Keratinocyte (primary cell): ENCODE results near the gene UBE2QL1. TPM values are rescaled to one million over a fixed set of nuclear protein-coding genes. Genes with fewer than 3 reads are reported as not detected.

Experiments used
- DNase-seq: peaks from one replicate; pipeline ENCODE4 v3.0.0-alpha.2; 2011; ENCODE audit warnings: low read depth, missing footprints, low spot score
- FAIRE-seq: peaks from 2 replicates; lab custom pipeline; 2011; peaks lifted over from hg19 to GRCh38; lab: Jason Lieb, UNC
- H2AFZ ChIP-seq: 2 replicates; pipeline ENCODE4 v1.6.0; 2012; ENCODE audit warnings: low read length, control low read depth, inconsistent platforms; ENCODE audit not compliant: control insufficient read depth
- H3K27ac ChIP-seq: 2 replicates; pipeline ENCODE4 v1.5.1; 2011; ENCODE audit warnings: low read length; ENCODE audit not compliant: control insufficient read depth, insufficient read depth
- H3K27me3 ChIP-seq: 3 replicates; pipeline ENCODE4 v1.6.0; 2011; ENCODE audit warnings: low read length; ENCODE audit not compliant: control insufficient read depth, insufficient read depth; ENCODE audit errors: extremely low read depth
- H3K36me3 ChIP-seq, 2 experiments: 2 replicates in 1 of 2; 3 replicates in 1 of 2; pipeline ENCODE4 v1.5.1; 2011; ENCODE audit warnings: low read length in 2 of 2, mild to moderate bottlenecking in 1 of 2; ENCODE audit not compliant: control insufficient read depth in 2 of 2, insufficient read depth in 2 of 2; ENCODE audit errors: extremely low read depth in 1 of 2
- H3K4me1 ChIP-seq: 3 replicates; pipeline ENCODE4 v1.5.1; 2011; ENCODE audit warnings: low read length; ENCODE audit not compliant: control insufficient read depth, insufficient read depth; ENCODE audit errors: extremely low read depth
- H3K4me2 ChIP-seq: 3 replicates; pipeline ENCODE4 v1.6.0; 2011; ENCODE audit warnings: low read depth, low read length; ENCODE audit not compliant: control insufficient read depth, insufficient read depth; ENCODE audit errors: extremely low read depth
- H3K4me3 ChIP-seq, 3 experiments: fragments of 200-600 bp in 1 of 3; sonication (generic) in 1 of 3; 2 replicates in 2 of 3; 3 replicates in 1 of 3; pipeline ENCODE4 v1.5.1; 2011 to 2016; ENCODE audit warnings: low read length in 3 of 3, mild to moderate bottlenecking in 3 of 3, control low read depth in 2 of 3, inconsistent platforms in 1 of 3, low read depth in 1 of 3, mixed read lengths in 1 of 3, mixed run types in 1 of 3, moderate library complexity in 1 of 3; ENCODE audit not compliant: control insufficient read depth in 2 of 3, insufficient read depth in 2 of 3; ENCODE audit errors: extremely low read depth in 1 of 3
- H3K79me2 ChIP-seq: 2 replicates; pipeline ENCODE4 v1.6.0; 2012; ENCODE audit warnings: low read length; ENCODE audit not compliant: control insufficient read depth, insufficient read depth
- H3K9ac ChIP-seq: 3 replicates; pipeline ENCODE4 v1.6.0; 2011; ENCODE audit warnings: low read length; ENCODE audit not compliant: control insufficient read depth, insufficient read depth; ENCODE audit errors: extremely low read depth
- H3K9me1 ChIP-seq: 3 replicates; pipeline ENCODE4 v1.6.0; 2011; ENCODE audit warnings: low read length; ENCODE audit not compliant: control insufficient read depth, insufficient read depth; ENCODE audit errors: extremely low read depth
- H3K9me3 ChIP-seq: 2 replicates; pipeline ENCODE4 v1.5.1; 2012; ENCODE audit warnings: low read depth, low read length; ENCODE audit not compliant: control insufficient read depth
- H4K20me1 ChIP-seq: 3 replicates; pipeline ENCODE4 v1.6.0; 2011; ENCODE audit warnings: low read length; ENCODE audit not compliant: control insufficient read depth, insufficient read depth; ENCODE audit errors: extremely low read depth
- CTCF ChIP-seq, 3 experiments: IDR thresholded peaks in 1 of 3; conservative IDR thresholded peaks in 1 of 3; optimal IDR thresholded peaks in 1 of 3; 2 replicates in 2 of 3; 3 replicates in 1 of 3; pipeline versions ENCODE3 to v1.5.1; 2011; ENCODE audit warnings: low read length in 3 of 3, mild to moderate bottlenecking in 3 of 3, moderate library complexity in 2 of 3, control low read depth in 1 of 3, inconsistent platforms in 1 of 3; ENCODE audit not compliant: insufficient read depth in 2 of 3; ENCODE audit errors: extremely low read depth in 1 of 3
- EZH2 ChIP-seq: IDR thresholded peaks from one replicate; pipeline ENCODE4 v1.6.1; 2012; ENCODE audit warnings: inconsistent platforms, mild to moderate bottlenecking, low read length, moderate library complexity
- dilution Hi-C: fragments of 300-500 bp; cut with MboI; formaldehyde crosslinking; loops from one replicate; pipeline ENCODE4 v1.7.0; 2020; ENCODE audit warnings: low sequenced_read_pairs; ENCODE audit not compliant: extremely low pct_ligation_motif_present
- polyA plus RNA-seq, 5 experiments: library from polyadenylated mRNA; depleted of rRNA in 3 of 5; stranded (reverse) in 3 of 5; stranded (forward) in 1 of 5; unstranded in 1 of 5; fragments of >200 nt; gene quantifications; 1 replicate in 1 of 5; 2 replicates in 3 of 5; 3 replicates in 1 of 5; pipeline versions ENCODE4 v1.2.1 to v1.2.3, GENCODE V29; 2011 to 2012; ENCODE audit warnings: missing spikeins in 2 of 5, low read depth in 1 of 5, low replicate concordance in 1 of 5

UBE2QL1 gene
- polyA plus RNA-seq, 1 donor (not counting 4 experiments of a cell fraction or from before 2014, with no cell fraction given) = not detected

DNA sequence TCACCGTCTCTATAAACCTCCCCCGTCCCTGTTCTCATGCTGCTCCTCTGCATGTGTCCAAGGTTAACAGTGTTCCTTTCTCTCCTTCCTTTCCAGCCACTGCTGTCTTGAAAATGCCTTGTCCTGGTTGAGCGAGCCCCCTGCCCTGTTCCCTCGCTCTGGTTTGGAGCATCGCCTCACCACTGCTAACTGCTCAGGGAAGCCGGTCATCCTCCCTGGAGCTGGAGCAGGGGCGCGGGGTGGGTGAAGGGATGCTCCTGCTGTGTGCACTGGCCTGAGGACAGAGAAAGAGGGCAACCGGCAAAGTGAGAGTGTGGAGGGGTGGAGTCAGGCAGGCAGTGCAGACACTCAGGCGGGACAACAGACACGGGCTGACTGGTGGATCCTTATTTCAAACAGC lies 19.4 kb downstream of the UBE2QL1 start:
- peaks cover 2% of the 10 kb centered on the region for H3K9me3 ChIP-seq
- no peaks in the 10 kb centered on the region for H3K4me1 ChIP-seq
- no peak overlapping the region for H3K4me3 ChIP-seq
- dilution Hi-C loops = no loop called here
- no peaks in the 10 kb centered on the region for H3K9me1 ChIP-seq
- TF ChIP-seq CTCF (optimal IDR thresholded peaks at IDR 0.05 in 1 of 3, IDR thresholded peaks at IDR 0.05 in 1 of 3, conservative IDR thresholded peaks at IDR 0.05 in 1 of 3; ENCODE audit: extremely low read depth in 1 of 3, insufficient read depth in 2 of 3, low read length in 3 of 3) = no peak
- TF ChIP-seq EZH2 = no peak
- H3K36me3 ChIP-seq = no peaks in the 10 kb centered on the region
- H3K27ac ChIP-seq = no peak overlapping the region
- DNase-seq (no peak), FAIRE-seq (no peak)
- no peaks in the 10 kb centered on the region for H4K20me1 ChIP-seq
- H2AFZ ChIP-seq = no peak overlapping the region
- H3K27me3 ChIP-seq = no peaks in the 10 kb centered on the region
- no peak overlapping the region for H3K9ac ChIP-seq
- H3K4me2 ChIP-seq = no peak overlapping the region
- H3K79me2 ChIP-seq = no peaks in the 10 kb centered on the region

DNA sequence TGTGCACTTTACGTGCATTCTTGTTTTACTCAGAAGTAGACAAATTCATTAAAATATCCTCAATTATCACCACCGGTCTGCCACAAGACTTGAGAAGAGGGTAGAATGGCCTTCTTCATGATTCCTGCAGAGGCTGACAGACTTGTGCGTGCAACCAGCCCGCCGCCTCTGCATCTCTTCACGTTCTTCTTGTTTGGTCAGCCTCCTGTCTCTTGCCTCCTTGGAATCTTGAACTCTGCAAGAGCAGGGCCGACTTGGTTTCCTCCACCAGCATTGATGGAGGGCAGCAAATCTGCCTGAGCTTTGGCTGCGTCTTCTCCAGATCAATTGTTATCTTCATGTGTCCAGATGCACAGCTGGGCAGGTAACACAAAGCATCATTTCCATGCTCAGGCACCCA lies 20.2 kb downstream of the UBE2QL1 start:
- Histone ChIP-seq H3K4me3 (no peak overlapping the region), H2AFZ (no peak overlapping the region), H3K36me3 (no peaks in the 10 kb centered on the region), H3K27me3 (no peaks in the 10 kb centered on the region), H3K9me3 (peaks cover 2% of the 10 kb centered on the region), H3K79me2 (no peaks in the 10 kb centered on the region), H3K9me1 (no peaks in the 10 kb centered on the region), H3K27ac (no peak overlapping the region), H3K9ac (no peak overlapping the region), H4K20me1 (no peaks in the 10 kb centered on the region), H3K4me2 (no peak overlapping the region), H3K4me1 (no peaks in the 10 kb centered on the region)
- FAIRE-seq (no peak), DNase-seq (no peak)
- no peak for TF ChIP-seq CTCF (optimal IDR thresholded peaks at IDR 0.05 in 1 of 3, IDR thresholded peaks at IDR 0.05 in 1 of 3, conservative IDR thresholded peaks at IDR 0.05 in 1 of 3; ENCODE audit: extremely low read depth in 1 of 3, insufficient read depth in 2 of 3, low read length in 3 of 3)
- no peak for TF ChIP-seq EZH2
- dilution Hi-C loops = no loop called here
